Measurements from ENCODE around the gene SPECC1L. TPM values are rescaled to one million over a fixed set of nuclear protein-coding genes. Genes with fewer than 3 reads are reported as not detected.

SPECC1L gene
- total RNA-seq, 1 donor from 2014 or later, result 80.6 TPM

DNA sequence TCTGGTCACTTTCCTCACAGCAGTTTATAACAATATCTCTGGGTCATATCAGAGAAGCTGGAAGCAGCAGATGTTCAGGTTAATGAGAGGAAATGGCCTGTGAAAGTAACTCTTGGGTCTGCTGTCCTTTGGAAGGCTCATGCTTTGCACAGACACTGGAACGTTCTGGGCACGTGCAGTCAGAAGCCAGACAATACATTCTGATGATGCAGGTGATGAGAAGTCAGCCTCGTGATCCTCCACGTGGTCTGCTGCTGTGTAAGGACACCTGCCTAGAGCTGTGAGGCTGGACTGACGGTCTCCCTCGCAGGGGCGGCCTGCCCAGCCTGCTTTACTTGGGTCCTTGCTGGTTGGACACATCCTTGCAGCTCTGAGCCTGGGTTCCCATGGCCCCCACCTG lies 138.0 kb downstream of the SPECC1L start:
- H3K4me3 Mint-ChIP-seq (ENCODE audit: unreplicated experiment), result no peak overlapping the region
- peaks cover 33% of the 10 kb centered on the region for H3K4me1 Mint-ChIP-seq (ENCODE audit: unreplicated experiment)
- H3K27me3 Mint-ChIP-seq (ENCODE audit: unreplicated experiment), result peaks cover 8% of the 10 kb centered on the region
- TF ChIP-seq, protein P1, sequence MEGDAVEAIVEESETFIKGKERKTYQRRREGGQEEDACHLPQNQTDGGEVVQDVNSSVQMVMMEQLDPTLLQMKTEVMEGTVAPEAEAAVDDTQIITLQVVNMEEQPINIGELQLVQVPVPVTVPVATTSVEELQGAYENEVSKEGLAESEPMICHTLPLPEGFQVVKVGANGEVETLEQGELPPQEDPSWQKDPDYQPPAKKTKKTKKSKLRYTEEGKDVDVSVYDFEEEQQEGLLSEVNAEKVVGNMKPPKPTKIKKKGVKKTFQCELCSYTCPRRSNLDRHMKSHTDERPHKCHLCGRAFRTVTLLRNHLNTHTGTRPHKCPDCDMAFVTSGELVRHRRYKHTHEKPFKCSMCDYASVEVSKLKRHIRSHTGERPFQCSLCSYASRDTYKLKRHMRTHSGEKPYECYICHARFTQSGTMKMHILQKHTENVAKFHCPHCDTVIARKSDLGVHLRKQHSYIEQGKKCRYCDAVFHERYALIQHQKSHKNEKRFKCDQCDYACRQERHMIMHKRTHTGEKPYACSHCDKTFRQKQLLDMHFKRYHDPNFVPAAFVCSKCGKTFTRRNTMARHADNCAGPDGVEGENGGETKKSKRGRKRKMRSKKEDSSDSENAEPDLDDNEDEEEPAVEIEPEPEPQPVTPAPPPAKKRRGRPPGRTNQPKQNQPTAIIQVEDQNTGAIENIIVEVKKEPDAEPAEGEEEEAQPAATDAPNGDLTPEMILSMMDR (IDR thresholded peaks at IDR 0.05; ENCODE audit: unreplicated experiment), result no peak
- H3K36me3 Mint-ChIP-seq (ENCODE audit: low read depth, unreplicated experiment), result peaks cover 38% of the 10 kb centered on the region
- no peaks in the 10 kb centered on the region for H3K9me3 Mint-ChIP-seq (ENCODE audit: unreplicated experiment)
- no peak for DNase-seq (ENCODE audit: low spot score)
- peak overlapping the region; percentile 24 for H3K27ac Mint-ChIP-seq (ENCODE audit: unreplicated experiment)

DNA sequence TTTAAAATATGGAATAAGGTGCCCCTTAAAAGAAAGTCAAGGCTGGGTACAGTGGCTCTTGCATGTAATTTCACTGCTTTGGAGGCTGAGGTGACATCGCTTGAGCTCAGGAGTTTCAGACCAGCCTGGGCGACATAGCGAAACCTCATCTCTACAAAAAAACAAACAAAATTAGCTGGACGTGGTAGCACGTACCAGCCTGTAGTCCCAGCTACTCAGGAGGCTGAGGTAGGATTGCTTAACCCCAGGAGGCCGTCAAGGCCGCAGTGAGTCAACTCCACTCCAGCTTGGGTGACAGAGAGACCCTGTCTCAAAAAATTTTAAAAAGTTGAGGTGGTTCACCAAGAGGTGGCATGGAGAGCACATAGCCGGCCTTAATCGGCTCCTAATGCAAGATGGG lies 139.1 kb downstream of the SPECC1L start:
- H3K27ac Mint-ChIP-seq (ENCODE audit: unreplicated experiment), result no peak overlapping the region
- peaks cover 33% of the 10 kb centered on the region for H3K4me1 Mint-ChIP-seq (ENCODE audit: unreplicated experiment)
- peaks cover 28% of the 10 kb centered on the region for H3K36me3 Mint-ChIP-seq (ENCODE audit: low read depth, unreplicated experiment)
- peaks cover 6% of the 10 kb centered on the region for H3K27me3 Mint-ChIP-seq (ENCODE audit: unreplicated experiment)
- H3K9me3 Mint-ChIP-seq (ENCODE audit: unreplicated experiment), result no peaks in the 10 kb centered on the region
- DNase-seq (ENCODE audit: low spot score), result no peak
- TF ChIP-seq, protein P1 (IDR thresholded peaks at IDR 0.05; ENCODE audit: unreplicated experiment), result no peak
- no peak overlapping the region for H3K4me3 Mint-ChIP-seq (ENCODE audit: unreplicated experiment)

DNA sequence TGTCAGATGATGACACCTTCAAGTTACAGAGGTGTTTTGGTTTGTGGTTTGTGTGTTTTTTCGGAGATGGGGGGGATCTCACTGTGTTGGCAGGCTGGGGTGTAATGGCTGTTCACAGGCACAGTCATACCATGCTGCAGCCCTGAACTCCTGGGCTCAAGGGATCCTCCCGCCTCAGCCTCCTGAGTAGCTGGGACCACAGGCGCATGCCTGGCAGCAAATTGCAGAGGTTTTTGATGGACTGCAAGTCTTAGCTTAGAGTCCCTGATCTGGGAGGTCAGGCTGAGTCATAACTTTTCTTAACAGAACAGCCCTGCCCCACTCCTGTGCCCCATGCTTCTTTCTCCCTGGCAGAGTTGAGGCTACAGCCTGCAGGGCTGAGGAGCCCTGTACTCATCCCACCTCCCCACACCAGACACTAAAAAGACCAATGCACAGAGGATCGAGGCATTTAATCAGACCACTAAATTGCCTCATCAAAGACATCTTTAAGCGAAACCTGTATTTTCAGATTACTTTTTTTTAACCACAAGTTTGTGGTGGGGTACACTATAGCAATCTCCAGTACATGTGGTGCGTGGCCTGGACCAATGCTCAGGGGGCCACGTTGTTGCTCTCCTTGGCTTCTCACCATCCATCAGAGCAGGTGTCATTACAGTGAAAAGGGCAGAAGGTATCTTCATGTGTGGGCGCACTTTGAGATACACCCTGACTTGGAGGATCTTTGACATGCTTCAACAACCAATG lies 139.7 kb downstream of the SPECC1L start:
- no peak for DNase-seq (ENCODE audit: low spot score)
- Mint-ChIP-seq H3K4me1 (ENCODE audit: unreplicated experiment) (peaks cover 33% of the 10 kb centered on the region), H3K4me3 (ENCODE audit: unreplicated experiment) (no peak overlapping the region), H3K27me3 (ENCODE audit: unreplicated experiment) (peaks cover 6% of the 10 kb centered on the region), H3K9me3 (ENCODE audit: unreplicated experiment) (no peaks in the 10 kb centered on the region), H3K36me3 (ENCODE audit: low read depth, unreplicated experiment) (peaks cover 24% of the 10 kb centered on the region), H3K27ac (ENCODE audit: unreplicated experiment) (peak overlapping the region; percentile 82)
- TF ChIP-seq, protein P1 (IDR thresholded peaks at IDR 0.05; ENCODE audit: unreplicated experiment), result no peak

DNA sequence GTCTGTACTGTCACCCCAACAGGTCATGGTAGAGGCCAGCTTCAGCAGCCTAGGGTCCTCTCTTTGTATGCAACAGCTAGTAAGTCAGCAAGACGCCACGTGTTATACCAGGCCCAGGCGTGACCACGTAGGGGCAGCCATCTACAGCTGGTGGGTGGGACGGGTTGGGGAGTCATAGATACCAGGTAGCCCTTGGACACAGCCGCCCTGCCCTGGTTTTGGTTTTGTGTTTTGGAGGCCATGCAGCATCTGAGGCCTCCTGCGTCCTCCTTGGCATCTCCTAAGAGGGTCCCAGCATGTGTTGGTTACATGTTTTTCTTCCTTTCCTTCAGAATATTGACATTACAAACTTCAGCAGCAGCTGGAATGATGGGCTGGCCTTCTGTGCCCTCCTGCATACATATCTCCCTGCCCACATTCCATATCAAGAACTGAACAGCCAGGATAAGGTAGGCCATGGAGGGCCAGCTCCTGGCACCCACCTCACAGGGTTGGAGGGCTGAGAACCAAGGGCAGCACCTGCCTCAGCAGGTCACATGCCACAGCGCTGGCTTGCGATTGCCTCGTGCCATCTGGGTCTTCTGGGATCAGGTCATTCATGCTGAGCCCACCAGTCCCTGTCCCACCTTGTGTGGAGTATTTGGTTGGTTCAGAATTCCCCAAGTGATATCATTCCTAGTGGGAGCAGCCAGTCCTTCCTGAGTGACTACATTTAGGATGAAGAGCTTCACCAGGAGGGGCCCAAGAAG lies 140.8 kb downstream of the SPECC1L start:
- peaks cover 26% of the 10 kb centered on the region for H3K4me1 Mint-ChIP-seq (ENCODE audit: unreplicated experiment)
- TF ChIP-seq, protein P1 (IDR thresholded peaks at IDR 0.05; ENCODE audit: unreplicated experiment), result no peak
- peaks cover 20% of the 10 kb centered on the region for H3K36me3 Mint-ChIP-seq (ENCODE audit: low read depth, unreplicated experiment)
- no peak for DNase-seq (ENCODE audit: low spot score)
- H3K9me3 Mint-ChIP-seq (ENCODE audit: unreplicated experiment), result no peaks in the 10 kb centered on the region
- peak overlapping the region; percentile 37 for H3K4me3 Mint-ChIP-seq (ENCODE audit: unreplicated experiment)
- peaks cover 6% of the 10 kb centered on the region for H3K27me3 Mint-ChIP-seq (ENCODE audit: unreplicated experiment)
- H3K27ac Mint-ChIP-seq (ENCODE audit: unreplicated experiment), result peak overlapping the region; percentile 18

DNA sequence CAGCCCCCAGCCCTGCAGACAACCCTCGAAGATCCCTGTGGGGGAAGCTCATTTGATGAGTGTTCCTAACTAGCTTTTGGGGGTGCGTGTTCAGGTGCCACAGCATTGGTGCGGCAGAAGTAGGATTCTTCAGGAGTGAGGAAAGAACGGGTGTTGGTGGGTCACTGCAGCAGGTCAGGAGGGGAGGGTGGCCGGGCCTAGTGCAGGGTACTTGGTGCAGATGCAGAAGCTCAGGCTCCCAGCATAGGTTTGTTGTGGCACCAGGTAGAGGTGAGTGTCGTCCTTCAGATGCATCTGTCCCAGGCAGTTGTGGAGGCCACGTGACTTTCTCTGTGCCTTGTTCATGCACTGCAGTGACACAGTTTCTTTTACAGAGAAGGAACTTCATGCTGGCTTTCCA lies 141.6 kb downstream of the SPECC1L start:
- TF ChIP-seq, protein P1 (IDR thresholded peaks at IDR 0.05; ENCODE audit: unreplicated experiment), result no peak
- no peak overlapping the region for H3K4me3 Mint-ChIP-seq (ENCODE audit: unreplicated experiment)
- H3K9me3 Mint-ChIP-seq (ENCODE audit: unreplicated experiment), result no peaks in the 10 kb centered on the region
- no peak for DNase-seq (ENCODE audit: low spot score)
- peaks cover 6% of the 10 kb centered on the region for H3K27me3 Mint-ChIP-seq (ENCODE audit: unreplicated experiment)
- H3K27ac Mint-ChIP-seq (ENCODE audit: unreplicated experiment), result no peak overlapping the region
- H3K4me1 Mint-ChIP-seq (ENCODE audit: unreplicated experiment), result peaks cover 18% of the 10 kb centered on the region
- peaks cover 14% of the 10 kb centered on the region for H3K36me3 Mint-ChIP-seq (ENCODE audit: low read depth, unreplicated experiment)

Data from endothelial cell (in vitro differentiated cells).